GM10248 (cell line): ENCODE data around the gene LYPD6.

Experiments used
- CTCF ChIA-PET: fragments of 300-600 bp; sonication (Branson Sonifier 250); formaldehyde crosslinking; extraction: SDS; loops from one replicate; lab custom pipeline; 2021; ENCODE audit warnings: antibody characterized with exemption; lab: Yijun Ruan, JAX
- POLR2A ChIA-PET: fragments of 350-650 bp; sonication (Branson Sonifier 250); formaldehyde crosslinking; extraction: SDS; loops from one replicate; lab custom pipeline; 2020; ENCODE audit warnings: antibody characterized with exemption; lab: Yijun Ruan, JAX
- DNase-seq: peaks from one replicate; pipeline ENCODE4 v3.0.0; 2012; ENCODE audit errors: extremely low spot score
- TF ChIP-seq, protein P1 (sequence below): IDR thresholded peaks from 2 replicates; pipeline ENCODE4 v1.5.1; 2012; ENCODE audit warnings: mild to moderate bottlenecking, low read depth; ENCODE audit errors: extremely low read depth, missing control alignments, control extremely low read depth

The LYPD6 gene

DNA sequence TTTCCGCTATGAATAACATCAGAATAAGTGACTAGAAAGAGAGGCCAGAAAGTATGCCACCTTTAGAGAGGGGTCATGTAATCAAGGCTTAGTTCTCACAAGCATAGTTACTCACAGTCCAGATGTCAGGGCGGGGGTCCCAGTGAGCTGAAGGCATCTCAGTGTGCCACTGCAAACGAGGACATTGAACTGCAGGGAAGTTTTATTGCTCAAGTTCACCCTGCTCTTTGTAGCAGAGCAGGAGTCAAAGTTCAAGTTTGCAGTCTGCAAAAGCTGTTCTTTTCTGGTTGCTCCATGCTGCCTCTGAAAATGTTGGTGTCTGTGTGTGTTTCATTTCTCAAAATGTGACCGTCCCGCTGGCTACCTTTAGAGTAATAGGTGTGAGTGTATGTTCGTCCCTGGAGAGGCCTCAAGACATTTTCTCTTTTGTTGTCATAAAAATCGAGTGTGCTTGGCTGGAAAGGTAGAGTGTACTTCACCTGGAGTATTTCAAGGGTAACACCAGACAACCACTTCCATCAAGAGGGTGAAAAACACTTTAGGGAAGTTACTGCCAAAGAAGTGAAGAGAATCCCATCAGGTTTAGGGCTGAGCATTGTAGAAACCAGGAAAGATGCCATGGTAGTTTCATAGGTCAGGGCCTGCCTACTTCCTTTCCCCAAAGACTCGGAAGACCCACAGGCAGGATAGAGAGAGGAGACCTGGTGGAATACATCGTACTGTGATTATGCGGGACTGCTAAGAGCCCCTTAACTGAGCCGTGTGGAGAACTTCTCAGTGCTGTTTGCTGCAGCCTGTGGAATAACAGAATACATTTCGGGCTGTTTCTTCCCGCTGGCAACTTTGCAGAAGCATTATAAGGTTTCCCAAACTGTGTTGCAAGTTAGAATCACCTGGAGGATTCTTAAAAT lies 89.9 kb downstream of the LYPD6 start:
- TF ChIP-seq, protein P1, sequence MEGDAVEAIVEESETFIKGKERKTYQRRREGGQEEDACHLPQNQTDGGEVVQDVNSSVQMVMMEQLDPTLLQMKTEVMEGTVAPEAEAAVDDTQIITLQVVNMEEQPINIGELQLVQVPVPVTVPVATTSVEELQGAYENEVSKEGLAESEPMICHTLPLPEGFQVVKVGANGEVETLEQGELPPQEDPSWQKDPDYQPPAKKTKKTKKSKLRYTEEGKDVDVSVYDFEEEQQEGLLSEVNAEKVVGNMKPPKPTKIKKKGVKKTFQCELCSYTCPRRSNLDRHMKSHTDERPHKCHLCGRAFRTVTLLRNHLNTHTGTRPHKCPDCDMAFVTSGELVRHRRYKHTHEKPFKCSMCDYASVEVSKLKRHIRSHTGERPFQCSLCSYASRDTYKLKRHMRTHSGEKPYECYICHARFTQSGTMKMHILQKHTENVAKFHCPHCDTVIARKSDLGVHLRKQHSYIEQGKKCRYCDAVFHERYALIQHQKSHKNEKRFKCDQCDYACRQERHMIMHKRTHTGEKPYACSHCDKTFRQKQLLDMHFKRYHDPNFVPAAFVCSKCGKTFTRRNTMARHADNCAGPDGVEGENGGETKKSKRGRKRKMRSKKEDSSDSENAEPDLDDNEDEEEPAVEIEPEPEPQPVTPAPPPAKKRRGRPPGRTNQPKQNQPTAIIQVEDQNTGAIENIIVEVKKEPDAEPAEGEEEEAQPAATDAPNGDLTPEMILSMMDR, result no peak
- ChIA-PET POLR2A (no interaction called here), CTCF (no interaction called here)
- no peak for DNase-seq

DNA sequence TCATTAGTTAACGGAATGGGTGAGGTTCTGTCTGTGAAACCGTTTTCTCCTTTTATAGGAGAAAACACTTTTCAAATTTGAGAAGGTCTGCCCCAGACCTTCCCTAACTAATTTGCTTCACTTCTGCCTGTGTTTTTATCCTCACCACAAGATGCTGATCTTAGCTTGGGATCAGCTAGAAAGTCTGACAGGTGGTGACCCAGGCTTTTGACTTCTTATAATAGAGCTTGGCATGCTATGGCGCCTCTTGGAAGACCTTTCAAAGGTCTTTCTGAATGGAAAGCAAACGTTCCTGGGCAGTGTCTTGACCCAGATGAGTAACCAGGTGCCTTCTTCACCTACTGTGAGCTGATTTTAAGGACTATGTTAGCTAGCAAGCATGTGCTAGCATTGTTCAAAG lies 91.4 kb downstream of the LYPD6 start:
- TF ChIP-seq, protein P1, result no peak
- DNase-seq, result no peak
- ChIA-PET POLR2A (no interaction called here), CTCF (no interaction called here)

DNA sequence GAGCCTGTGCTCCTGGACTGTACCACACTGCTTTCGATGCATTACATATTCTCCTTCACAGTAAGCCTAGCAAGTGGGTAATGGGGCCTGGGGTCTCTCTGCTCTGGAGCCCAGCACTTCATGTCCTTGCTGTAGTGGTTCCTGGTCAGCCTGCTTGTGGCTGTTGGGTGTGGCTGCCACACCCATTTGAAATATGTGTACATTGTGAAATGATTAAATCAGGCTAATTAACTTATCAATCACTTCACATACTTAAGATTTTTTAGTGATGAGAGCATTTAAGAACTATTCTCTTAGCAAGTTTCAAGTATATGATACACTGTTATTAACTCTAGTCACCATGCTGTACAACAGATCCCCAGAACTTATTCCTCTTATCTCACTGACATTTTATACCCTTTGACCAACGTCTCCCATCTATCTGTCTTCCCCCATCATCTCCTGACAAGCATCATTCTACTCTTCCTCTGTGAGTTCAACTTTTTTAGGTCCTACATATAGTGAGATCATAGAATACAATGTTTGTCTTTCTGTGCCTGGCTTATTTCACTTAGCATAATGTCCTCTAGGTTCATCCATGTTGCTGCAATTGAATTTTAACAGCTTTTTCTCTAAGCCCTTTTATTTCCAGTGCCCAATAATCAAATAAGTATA lies 92.1 kb downstream of the LYPD6 start:
- ChIA-PET CTCF (no interaction called here), POLR2A (no interaction called here)
- DNase-seq, result no peak
- TF ChIP-seq, protein P1, result no peak

DNA sequence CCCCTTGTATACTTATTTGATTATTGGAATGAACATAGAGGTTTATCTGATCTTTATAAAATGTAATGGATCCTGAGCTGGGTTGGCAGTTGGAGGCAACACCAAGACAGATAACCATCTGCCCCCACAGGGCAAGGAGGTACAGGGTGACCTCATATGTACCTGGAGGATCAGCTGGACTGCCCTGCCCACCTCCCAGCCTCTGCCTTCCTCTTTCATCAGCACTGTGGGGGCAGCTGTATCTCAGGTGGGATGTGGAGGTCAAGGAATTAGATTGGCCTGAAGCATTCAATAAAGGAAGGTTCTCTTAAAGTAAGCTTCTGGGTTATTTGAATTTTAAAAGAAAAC lies 92.6 kb downstream of the LYPD6 start:
- POLR2A ChIA-PET, result no interaction called here
- DNase-seq, result no peak
- TF ChIP-seq, protein P1, result no peak
- CTCF ChIA-PET, result no interaction called here

DNA sequence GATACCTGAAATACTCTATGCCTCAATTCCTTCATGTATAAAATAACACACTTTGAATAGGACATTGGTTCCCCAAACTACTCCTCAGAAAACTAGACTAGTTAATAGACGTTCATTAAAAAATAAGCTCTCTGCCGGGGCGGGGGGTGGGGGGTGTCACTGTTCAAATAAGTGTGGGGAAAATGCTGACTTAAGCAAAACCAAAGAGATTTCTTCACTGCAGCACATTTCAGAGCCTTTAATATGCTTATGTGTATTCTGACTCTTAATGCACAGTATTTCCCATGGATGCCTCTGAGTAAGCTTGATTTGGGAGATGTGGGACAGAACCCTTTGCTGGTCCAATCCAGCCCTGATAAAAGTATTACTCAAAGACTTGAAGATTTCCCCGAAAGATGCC lies 93.2 kb downstream of the LYPD6 start:
- TF ChIP-seq, protein P1, result no peak
- no peak for DNase-seq
- ChIA-PET POLR2A (no interaction called here), CTCF (interaction anchor here (1.4 kb wide), 1 partner anchor 9 kb away, joined by 4 read pairs; no protein-coding TSS in a partner anchor)

DNA sequence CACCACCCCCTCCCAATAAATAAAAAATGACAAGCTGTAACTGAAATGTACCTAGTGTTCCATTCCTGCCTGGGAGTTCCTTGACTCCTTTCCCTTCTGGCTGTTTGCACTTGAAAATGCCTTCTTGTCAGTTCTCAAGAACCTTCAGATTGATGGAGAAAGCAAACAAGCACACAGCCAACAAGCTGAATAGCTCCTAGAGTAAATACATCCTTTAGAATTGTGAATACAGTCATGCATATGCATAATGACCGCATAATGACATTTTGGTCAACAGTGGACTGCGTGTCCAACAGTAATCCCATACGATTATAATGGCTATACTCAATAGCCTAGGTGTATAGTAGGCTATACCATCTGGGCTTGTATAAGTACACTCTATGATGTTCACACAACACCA lies 97.0 kb downstream of the LYPD6 start:
- no peak for DNase-seq
- TF ChIP-seq, protein P1, result no peak
- ChIA-PET CTCF (no interaction called here), POLR2A (no interaction called here)
